Suppressor macrophage treated with lipopolysaccharide for 4 hours (primary cell): ENCODE measurements around the gene DTNB.
"Not testable (repeated sequence)": the region's sequence is repeated elsewhere in the genome, so short reads cannot be mapped to it uniquely, and the experiment has no call there.

Experiments
- DNase-seq: peaks from one replicate; pipeline ENCODE4 v3.0.0-alpha.2; 2020

The DTNB gene

GRCh38 chr2:25411281-25411680 is 262.1 kb downstream of the DTNB start:
- DNase-seq = no peak

GRCh38 chr2:25410370-25410769 is 263.0 kb downstream of the DTNB start:
- DNase-seq = peak; percentile 42

- DNase-seq = no peak
Observed at GRCh38 chr2:25409468-25409867, 263.9 kb downstream of the DTNB start.

- DNase-seq = no peak
Observed at GRCh38 chr2:25409044-25409443, 264.3 kb downstream of the DTNB start.

GRCh38 chr2:25405611-25406295 is 267.6 kb downstream of the DTNB start:
- DNase-seq = no peak

GRCh38 chr2:25403120-25403760 is 270.1 kb downstream of the DTNB start:
- not testable (repeated sequence) for DNase-seq

GRCh38 chr2:25402477-25402876 is 270.9 kb downstream of the DTNB start:
- DNase-seq = no peak

GRCh38 chr2:25401307-25402026 is 271.9 kb downstream of the DTNB start:
- DNase-seq = no peak

GRCh38 chr2:25400576-25401216 is 272.7 kb downstream of the DTNB start:
- no peak for DNase-seq

GRCh38 chr2:25400169-25400568 is 273.2 kb downstream of the DTNB start:
- DNase-seq = no peak

- no peak for DNase-seq
Observed at GRCh38 chr2:25398534-25398933, 274.8 kb downstream of the DTNB start.

- DNase-seq = no peak
Observed at GRCh38 chr2:25397777-25398176, 275.6 kb downstream of the DTNB start.

GRCh38 chr2:25389161-25389560 is 284.2 kb downstream of the DTNB start:
- no peak for DNase-seq

- no peak for DNase-seq
Observed at GRCh38 chr2:25388491-25388890, 284.9 kb downstream of the DTNB start.

GRCh38 chr2:25387876-25388449 is 285.4 kb downstream of the DTNB start:
- DNase-seq = no peak

GRCh38 chr2:25386971-25387875 is 286.2 kb downstream of the DTNB start:
- DNase-seq = no peak

- DNase-seq = no peak
Observed at GRCh38 chr2:25385910-25386309, 287.5 kb downstream of the DTNB start.

- no peak for DNase-seq
Observed at GRCh38 chr2:25383806-25384205, 289.6 kb downstream of the DTNB start.

GRCh38 chr2:25381502-25381901 is 291.9 kb downstream of the DTNB start:
- DNase-seq = peak; percentile 42

GRCh38 chr2:25380586-25381375 is 292.6 kb downstream of the DTNB start:
- DNase-seq = no peak

GRCh38 chr2:25380023-25380422 is 293.4 kb downstream of the DTNB start:
- no peak for DNase-seq
